OCI-LY3 (cell line): ENCODE data around the gene APOL6.

Source experiments
- H2AFZ ChIP-seq: fragments of 200-600, 300-600 bp; shearing (Covaris generic); 2 replicates; pipeline ENCODE4 v1.6.0; 2014; ENCODE audit warnings: antibody characterized with exemption, low read depth, low read length
- H3K27ac ChIP-seq: fragments of 200-600, 300-600 bp; sonication (generic); 2 replicates; pipeline ENCODE4 v1.5.1; 2014; ENCODE audit warnings: mild to moderate bottlenecking, low read length, moderate library complexity, mixed read lengths
- H3K27me3 ChIP-seq: fragments of 200-600, 300-600 bp; sonication (generic); 2 replicates; pipeline ENCODE4 v1.6.1; 2014; ENCODE audit warnings: low read depth, low read length, mixed read lengths
- H3K36me3 ChIP-seq: fragments of 200-600, 300-600 bp; sonication (generic); replicated peaks from 2 replicates; pipeline ENCODE3; 2014; ENCODE audit warnings: low read depth, low read length, mixed read lengths
- H3K4me1 ChIP-seq: fragments of 300-600, 200-600 bp; sonication (generic); 2 replicates; pipeline ENCODE4 v1.6.1; 2014; ENCODE audit warnings: low read length, mixed read lengths
- H3K4me2 ChIP-seq: fragments of 200-600, 300-600 bp; sonication (generic); 2 replicates; pipeline ENCODE4 v1.6.1; 2014; ENCODE audit warnings: low read length, mixed read lengths
- H3K4me3 ChIP-seq: fragments of 300-600, 200-600 bp; sonication (generic); 2 replicates; pipeline ENCODE4 v1.5.1; 2014; ENCODE audit warnings: antibody characterized with exemption, mild to moderate bottlenecking, low read length, moderate library complexity
- H3K79me2 ChIP-seq: fragments of 300-600, 200-600 bp; shearing (Covaris generic); 2 replicates; pipeline ENCODE4 v1.6.1; 2014; ENCODE audit warnings: mild to moderate bottlenecking, low read length, mixed read lengths
- H3K9ac ChIP-seq: fragments of 300-600, 200-600 bp; shearing (Covaris generic); 2 replicates; pipeline ENCODE4 v1.6.0; 2014; ENCODE audit warnings: mild to moderate bottlenecking, low read length, moderate library complexity
- H3K9me3 ChIP-seq: fragments of 200-600, 300-600 bp; shearing (Covaris generic); 2 replicates; pipeline ENCODE4 v1.6.1; 2014; ENCODE audit warnings: low read length, mixed read lengths; ENCODE audit not compliant: insufficient read depth
- H4K20me1 ChIP-seq: fragments of 200-600, 300-600 bp; sonication (generic); 2 replicates; pipeline ENCODE4 v1.6.1; 2016; ENCODE audit warnings: low read length, mixed read lengths; ENCODE audit not compliant: insufficient read depth
- CTCF ChIP-seq: fragments of 200-600, 300-600 bp; sonication (generic); IDR thresholded peaks from 2 replicates; pipeline ENCODE4 v1.5.1; 2014; ENCODE audit warnings: antibody characterized with exemption, low read length, low read depth
- EZH2phosphoT487 ChIP-seq: fragments of 200-600 bp; shearing (Covaris generic); IDR thresholded peaks from 2 replicates; pipeline ENCODE4 v1.6.1; 2018; ENCODE audit warnings: antibody characterized with exemption, mixed run types, low read depth

The APOL6 gene

GRCh38 chr22:35605851-35606481 is 42.3 kb upstream of the APOL6 start:
- Histone ChIP-seq H3K4me1 (no peaks in the 10 kb centered on the region), H3K9me3 (no peaks in the 10 kb centered on the region), H3K27ac (no peak overlapping the region), H3K27me3 (peaks cover 58% of the 10 kb centered on the region), H2AFZ (no peak overlapping the region), H3K9ac (no peak overlapping the region), H3K79me2 (no peaks in the 10 kb centered on the region), H3K4me2 (no peak overlapping the region), H3K36me3 (no peaks in the 10 kb centered on the region), H3K4me3 (no peak overlapping the region), H4K20me1 (no peaks in the 10 kb centered on the region)
- TF ChIP-seq CTCF (no peak), EZH2phosphoT487 (no peak)

GRCh38 chr22:35606916-35607315 is 41.3 kb upstream of the APOL6 start:
- TF ChIP-seq CTCF (no peak), EZH2phosphoT487 (no peak)
- H3K4me2 ChIP-seq, result no peak overlapping the region
- H3K36me3 ChIP-seq, result no peaks in the 10 kb centered on the region
- H4K20me1 ChIP-seq, result no peaks in the 10 kb centered on the region
- no peak overlapping the region for H3K4me3 ChIP-seq
- no peaks in the 10 kb centered on the region for H3K79me2 ChIP-seq
- H3K4me1 ChIP-seq, result peaks cover 5% of the 10 kb centered on the region
- peaks cover 63% of the 10 kb centered on the region for H3K27me3 ChIP-seq
- H2AFZ ChIP-seq, result no peak overlapping the region
- H3K9me3 ChIP-seq, result no peaks in the 10 kb centered on the region
- H3K27ac ChIP-seq, result no peak overlapping the region
- H3K9ac ChIP-seq, result no peak overlapping the region

GRCh38 chr22:35608088-35608487 is 40.2 kb upstream of the APOL6 start:
- H3K4me2 ChIP-seq, result no peak overlapping the region

GRCh38 chr22:35609261-35609660 is 39.0 kb upstream of the APOL6 start:
- Histone ChIP-seq H2AFZ (no peak overlapping the region), H4K20me1 (no peaks in the 10 kb centered on the region), H3K27ac (no peak overlapping the region), H3K4me2 (no peak overlapping the region), H3K79me2 (no peaks in the 10 kb centered on the region), H3K9ac (no peak overlapping the region), H3K9me3 (no peaks in the 10 kb centered on the region), H3K4me3 (no peak overlapping the region), H3K36me3 (no peaks in the 10 kb centered on the region), H3K4me1 (peaks cover 8% of the 10 kb centered on the region), H3K27me3 (peaks cover 62% of the 10 kb centered on the region)
- TF ChIP-seq CTCF, result no peak
- TF ChIP-seq EZH2phosphoT487, result no peak

More at GRCh38 chr22:35608088-35608487, 40.2 kb upstream of the APOL6 start:
- Histone ChIP-seq H3K4me1 (peaks cover 8% of the 10 kb centered on the region), H2AFZ (no peak overlapping the region), H4K20me1 (no peaks in the 10 kb centered on the region), H3K27ac (no peak overlapping the region), H3K9me3 (no peaks in the 10 kb centered on the region), H3K9ac (no peak overlapping the region), H3K79me2 (no peaks in the 10 kb centered on the region), H3K36me3 (no peaks in the 10 kb centered on the region), H3K27me3 (peaks cover 63% of the 10 kb centered on the region), H3K4me3 (no peak overlapping the region)
- TF ChIP-seq CTCF (no peak), EZH2phosphoT487 (no peak)
